ENCODE data around the gene LIN9. TPM values are rescaled to one million over a fixed set of nuclear protein-coding genes. Genes with fewer than 3 reads are reported as not detected.

The LIN9 gene
- total and polyA plus RNA-seq, 2 of the 13 experiments (the other 11 are each of a cell fraction or from before 2014, with no cell fraction given), result 3.0 to 10.0 TPM

DNA sequence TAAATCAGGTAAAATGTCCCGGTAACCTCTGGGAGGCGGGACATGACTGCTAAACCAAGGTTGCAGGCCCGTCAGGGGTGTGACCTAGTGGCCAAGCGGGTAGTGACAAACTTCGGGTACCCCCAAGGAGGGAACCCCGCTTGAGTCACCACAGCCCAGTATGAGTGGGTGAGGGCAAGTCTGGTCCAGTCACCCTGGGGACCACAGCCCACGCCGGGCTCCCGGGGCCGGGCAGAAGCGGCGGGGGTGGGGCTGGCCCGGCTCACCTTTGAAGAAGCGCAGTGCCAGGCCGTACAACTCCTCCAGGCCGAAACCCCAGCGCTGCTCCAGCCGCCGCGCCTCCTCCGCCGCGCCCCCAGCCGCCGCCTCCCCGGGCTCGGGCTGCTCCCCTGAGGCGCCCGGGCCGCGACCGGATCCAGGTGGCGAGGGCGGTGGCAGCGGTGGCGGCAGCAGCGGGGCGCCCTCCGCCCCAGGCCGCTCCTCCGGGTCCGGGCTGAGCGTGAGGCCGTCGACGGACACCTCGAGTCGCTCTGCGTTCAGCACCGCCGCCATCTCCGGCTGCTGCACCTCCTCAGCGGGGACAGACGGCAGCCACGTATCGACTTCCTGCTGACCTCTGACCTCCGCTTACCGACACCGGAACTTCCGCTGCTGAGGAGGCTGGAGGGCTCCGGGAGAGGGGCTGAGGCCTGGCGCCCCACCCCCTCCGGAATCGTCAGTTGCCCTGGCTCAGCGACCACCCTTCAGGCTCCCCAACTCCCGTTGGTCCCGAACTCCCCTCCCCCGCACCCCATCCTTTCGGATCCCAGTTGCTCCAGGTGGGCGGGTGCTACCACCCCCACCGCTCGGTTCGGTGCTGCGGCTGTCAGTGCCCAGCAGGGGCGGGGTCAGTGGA, 122.6 kb downstream of the LIN9 start, which contains the start of gene ACBD3 (continued):
- TF ChIP-seq ZNF615 (CRISPR knock-in tag; IDR thresholded peaks at IDR 0.05; ENCODE audit: borderline replicate concordance) (no peak), ZNF7 (CRISPR knock-in tag; IDR thresholded peaks at IDR 0.05) (no peak), SMYD3 (CRISPR knock-in tag; IDR thresholded peaks at IDR 0.05) (peak; percentile 41; the same call in 1 of the 2 replicates), ZNF20 (CRISPR knock-in tag; IDR thresholded peaks at IDR 0.05) (no peak), MAFG (CRISPR knock-in tag; IDR thresholded peaks at IDR 0.05) (no peak), ZNF274 (CRISPR knock-in tag; IDR thresholded peaks at IDR 0.05) (no peak; the same call in 1 of the 2 replicates), PLSCR1 (CRISPR knock-in tag; IDR thresholded peaks at IDR 0.05; ENCODE audit: borderline replicate concordance) (no peak), ZNF512 (CRISPR knock-in tag; IDR thresholded peaks at IDR 0.05) (peak; percentile 43; the same call in 1 of the 2 replicates), NR2C2 (CRISPR knock-in tag; IDR thresholded peaks at IDR 0.05; ENCODE audit: borderline replicate concordance) (peak; percentile 99), NFIC (IDR thresholded peaks at IDR 0.05; ENCODE audit: low read length) (no peak), ZFP82 (CRISPR knock-in tag; IDR thresholded peaks at IDR 0.05; ENCODE audit: borderline replicate concordance) (no peak; the same call in 1 of the 2 replicates), ELF3 (CRISPR knock-in tag; IDR thresholded peaks at IDR 0.05) (peak; percentile 74), ZSCAN9 (CRISPR knock-in tag; IDR thresholded peaks at IDR 0.05; ENCODE audit: borderline replicate concordance) (peak; percentile 57; the same call in 1 of the 2 replicates), MXI1 (IDR thresholded peaks at IDR 0.05; ENCODE audit: borderline replicate concordance, low read depth, low read length) (0 out of 3 replicates have a peak, but pooled peaks have one; percentile 8), ZNF230 (CRISPR knock-in tag; IDR thresholded peaks at IDR 0.05) (peak; percentile 73; the same call in 1 of the 2 replicates), HOXA5 (CRISPR knock-in tag; IDR thresholded peaks at IDR 0.05) (no peak; the same call in 1 of the 2 replicates), SP2 (CRISPR knock-in tag; IDR thresholded peaks at IDR 0.05) (peak; percentile 72), SMARCE1 (IDR thresholded peaks at IDR 0.05; ENCODE audit: borderline replicate concordance) (no peak), HNRNPLL (IDR thresholded peaks at IDR 0.05; ENCODE audit: low read depth, low read length, poor library complexity, severe bottlenecking) (peak; percentile 89), ZSCAN20 (CRISPR knock-in tag; IDR thresholded peaks at IDR 0.05; ENCODE audit: borderline replicate concordance) (no peak), RNF2 (conservative IDR thresholded peaks at IDR 0.05; ENCODE audit: low read depth) (no peak), ZNF703 (CRISPR knock-in tag; IDR thresholded peaks at IDR 0.05; ENCODE audit: borderline replicate concordance) (0 out of 2 replicates have a peak, but pooled peaks have one; percentile 32)
- TF ChIP-seq, protein P1, sequence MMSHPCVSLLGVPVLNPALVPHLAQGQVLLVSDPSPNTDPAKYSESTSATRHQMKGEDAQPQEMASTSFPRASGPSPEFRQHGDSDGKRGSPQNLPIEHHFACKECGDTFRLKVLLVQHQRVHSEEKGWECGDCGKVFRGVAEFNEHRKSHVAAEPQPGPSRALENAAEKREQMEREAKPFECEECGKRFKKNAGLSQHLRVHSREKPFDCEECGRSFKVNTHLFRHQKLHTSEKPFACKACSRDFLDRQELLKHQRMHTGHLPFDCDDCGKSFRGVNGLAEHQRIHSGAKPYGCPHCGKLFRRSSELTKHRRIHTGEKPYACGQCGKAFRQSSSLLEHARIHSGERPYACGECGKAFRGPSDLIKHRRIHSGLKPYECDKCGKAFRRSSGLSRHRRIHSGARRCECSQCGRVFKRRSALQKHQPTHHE (CRISPR knock-in tag; IDR thresholded peaks at IDR 0.05; ENCODE audit: borderline replicate concordance), result peak; percentile 24; the same call in 1 of the 2 replicates
- TF ChIP-seq, protein P2, sequence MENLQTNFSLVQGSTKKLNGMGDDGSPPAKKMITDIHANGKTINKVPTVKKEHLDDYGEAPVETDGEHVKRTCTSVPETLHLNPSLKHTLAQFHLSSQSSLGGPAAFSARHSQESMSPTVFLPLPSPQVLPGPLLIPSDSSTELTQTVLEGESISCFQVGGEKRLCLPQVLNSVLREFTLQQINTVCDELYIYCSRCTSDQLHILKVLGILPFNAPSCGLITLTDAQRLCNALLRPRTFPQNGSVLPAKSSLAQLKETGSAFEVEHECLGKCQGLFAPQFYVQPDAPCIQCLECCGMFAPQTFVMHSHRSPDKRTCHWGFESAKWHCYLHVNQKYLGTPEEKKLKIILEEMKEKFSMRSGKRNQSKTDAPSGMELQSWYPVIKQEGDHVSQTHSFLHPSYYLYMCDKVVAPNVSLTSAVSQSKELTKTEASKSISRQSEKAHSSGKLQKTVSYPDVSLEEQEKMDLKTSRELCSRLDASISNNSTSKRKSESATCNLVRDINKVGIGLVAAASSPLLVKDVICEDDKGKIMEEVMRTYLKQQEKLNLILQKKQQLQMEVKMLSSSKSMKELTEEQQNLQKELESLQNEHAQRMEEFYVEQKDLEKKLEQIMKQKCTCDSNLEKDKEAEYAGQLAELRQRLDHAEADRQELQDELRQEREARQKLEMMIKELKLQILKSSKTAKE (CRISPR knock-in tag; IDR thresholded peaks at IDR 0.05; ENCODE audit: borderline replicate concordance), result no peak
